HG02885 (cell line): Measurements from ENCODE around the gene SPTBN2.
A peak's percentile ranks its signal among the peaks of the same experiment; 100 is the strongest.

Experiments
- ATAC-seq: cut with Tn5 transposase; IDR thresholded peaks from one replicate; pipeline ENCODE4 v1.9.1; 2021; ENCODE audit warnings: mild to moderate bottlenecking; ENCODE audit not compliant: unreplicated experiment, poor library complexity

SPTBN2 gene

GRCh38 chr11:66686801-66687750, 41.9 kb downstream of the SPTBN2 start:
- no peak for ATAC-seq

- ATAC-seq, result no peak
Measured at GRCh38 chr11:66686100-66686785, 42.8 kb downstream of the SPTBN2 start.

GRCh38 chr11:66685276-66686099, 43.5 kb downstream of the SPTBN2 start:
- ATAC-seq, result no peak

GRCh38 chr11:66684635-66685034, 44.4 kb downstream of the SPTBN2 start:
- no peak for ATAC-seq

- no peak for ATAC-seq
Measured at GRCh38 chr11:66683877-66684276, 45.1 kb downstream of the SPTBN2 start.

GRCh38 chr11:66680966-66681645, 47.9 kb downstream of the SPTBN2 start:
- no peak for ATAC-seq

GRCh38 chr11:66677599-66678375, 51.2 kb downstream of the SPTBN2 start, which contains the start of gene RBM4B:
RBM4B (minus strand) TSS chr11:66677887; CDS start chr11:66677079, 808 bp downstream.
- ATAC-seq, result peak; percentile 92

- no peak for ATAC-seq
Measured at GRCh38 chr11:66676931-66677598, 52.0 kb downstream of the SPTBN2 start.

- no peak for ATAC-seq
Measured at GRCh38 chr11:66676282-66676919, 52.6 kb downstream of the SPTBN2 start.

GRCh38 chr11:66674964-66675602, 53.9 kb downstream of the SPTBN2 start:
- ATAC-seq, result no peak

GRCh38 chr11:66670816-66671215, 58.2 kb downstream of the SPTBN2 start:
- ATAC-seq, result no peak

GRCh38 chr11:66665369-66665768, 63.6 kb downstream of the SPTBN2 start:
- ATAC-seq, result no peak

- ATAC-seq, result no peak
Measured at GRCh38 chr11:66663741-66664296, 65.2 kb downstream of the SPTBN2 start.

GRCh38 chr11:66659763-66660162, 69.3 kb downstream of the SPTBN2 start:
- no peak for ATAC-seq

GRCh38 chr11:66653123-66653522, 75.9 kb downstream of the SPTBN2 start:
- no peak for ATAC-seq

GRCh38 chr11:66652651-66653050, 76.4 kb downstream of the SPTBN2 start:
- no peak for ATAC-seq

GRCh38 chr11:66651016-66651415, 78.0 kb downstream of the SPTBN2 start:
- ATAC-seq, result no peak
